ENCODE results near the gene SLC24A1.

The SLC24A1 gene

DNA sequence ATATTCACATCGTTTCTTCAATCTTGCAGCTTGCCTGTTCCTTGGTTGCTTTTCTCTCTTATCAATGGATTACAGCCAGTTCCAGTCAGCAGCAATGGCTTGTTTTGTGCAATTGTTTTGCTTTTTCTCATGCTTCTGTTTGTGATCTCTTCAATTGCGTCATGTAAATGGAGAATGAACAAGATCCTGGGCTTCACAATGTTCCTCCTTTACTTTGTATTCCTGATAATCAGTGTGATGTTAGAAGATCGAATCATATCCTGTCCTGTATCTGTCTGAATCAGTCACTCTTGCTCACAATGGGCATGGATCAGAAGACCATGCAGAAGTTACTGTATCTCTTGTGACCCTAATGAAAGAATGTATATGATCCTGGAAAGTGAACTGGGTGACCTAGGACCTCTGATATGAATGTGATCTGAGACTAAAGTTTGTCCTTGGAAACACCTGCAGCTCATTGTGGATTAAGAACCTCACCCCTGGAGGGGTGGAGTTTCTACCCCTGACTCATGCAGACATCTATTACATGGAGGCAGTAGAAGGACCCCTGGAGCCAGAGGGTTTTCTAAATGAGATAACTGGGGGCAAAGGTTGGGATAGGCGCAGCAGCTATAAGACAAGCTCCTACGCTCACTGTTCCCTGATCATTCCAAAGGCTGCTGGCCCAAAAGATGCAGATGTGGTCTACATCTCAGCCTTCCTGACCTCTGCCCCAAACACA lies 32.2 kb downstream of the SLC24A1 start:
- no peak for DNase-seq

DNA sequence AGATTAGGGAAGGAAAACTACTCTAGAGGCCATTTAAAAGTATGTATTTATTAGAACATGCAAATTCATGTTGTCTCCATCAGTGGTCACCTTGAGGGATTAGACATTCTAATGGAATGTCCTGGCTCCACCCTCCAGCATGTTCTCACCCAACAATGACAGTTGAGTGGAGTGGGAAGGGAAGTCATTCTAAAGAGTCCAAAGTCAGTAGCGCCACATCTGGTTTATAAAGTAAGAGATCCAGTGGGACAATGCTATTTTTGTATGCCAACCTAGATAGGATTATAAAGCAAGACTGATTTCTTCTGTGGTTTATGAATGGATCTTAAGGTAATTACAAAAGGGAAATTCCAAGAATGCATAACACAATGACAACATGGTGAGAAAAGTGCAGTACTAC lies 33.3 kb downstream of the SLC24A1 start:
- DNase-seq: no peak

DNA sequence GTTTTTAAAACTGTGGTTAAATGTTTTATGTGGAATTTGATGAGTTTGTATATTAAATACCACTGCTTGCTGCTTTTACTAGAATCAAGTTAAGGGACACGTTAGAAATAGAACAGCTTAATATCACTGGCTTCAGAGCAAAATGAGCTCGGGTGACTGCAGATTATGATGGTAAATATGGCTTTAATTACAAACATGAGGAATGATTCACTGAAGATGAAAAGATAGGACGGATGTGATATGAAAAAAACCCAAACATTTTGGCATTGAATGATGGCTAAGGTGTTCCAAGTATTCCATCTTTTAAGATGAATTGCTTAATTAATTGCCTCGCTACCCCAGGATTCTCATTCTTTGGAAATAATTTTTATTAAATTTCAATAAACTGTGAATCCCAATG lies 33.7 kb downstream of the SLC24A1 start:
- no peak for DNase-seq

DNA sequence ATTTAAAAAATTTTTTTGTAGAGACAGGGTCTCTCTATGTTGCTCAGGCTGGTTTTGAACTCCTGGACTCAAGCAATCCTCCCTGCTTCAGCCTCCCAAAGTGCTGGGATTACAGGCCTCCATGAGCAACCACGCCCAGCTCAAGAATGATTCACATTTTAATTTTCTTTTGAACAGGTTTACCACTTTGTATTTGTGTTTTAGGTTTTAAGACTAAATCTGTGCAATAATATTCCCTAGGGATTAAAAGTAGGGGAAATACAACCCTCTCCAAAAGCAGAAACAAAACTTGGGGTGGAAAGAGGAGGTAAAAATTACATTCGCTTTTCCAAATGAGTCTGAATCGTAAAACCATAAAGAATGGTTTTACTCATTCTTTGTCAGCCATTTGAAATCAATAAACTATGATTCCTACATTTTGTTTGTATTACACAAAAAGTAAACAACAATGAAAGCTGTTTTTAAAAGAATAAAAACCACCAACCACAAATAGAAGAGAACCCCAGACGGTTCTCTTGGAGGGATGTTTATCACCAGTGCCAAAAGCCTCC lies 37.8 kb downstream of the SLC24A1 start:
- no peak for DNase-seq

DNA sequence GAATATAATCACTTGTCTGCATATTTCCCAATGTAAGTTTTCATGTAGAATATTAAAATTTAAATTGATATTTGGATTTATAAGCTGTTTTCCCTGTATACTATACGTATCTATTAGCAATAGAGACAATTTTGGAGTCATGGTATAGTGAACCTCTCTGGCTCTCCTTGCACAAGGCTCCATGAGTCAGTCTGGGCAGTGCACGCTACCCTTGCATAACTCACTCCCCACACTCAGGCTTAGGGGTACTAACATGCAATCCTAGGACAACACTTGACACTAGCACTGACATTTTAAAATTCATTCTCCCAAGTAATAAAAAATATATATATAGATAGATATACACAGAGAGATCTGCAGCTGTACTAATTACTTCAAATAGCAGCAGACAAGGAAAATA lies 39.2 kb downstream of the SLC24A1 start:
- no peak for DNase-seq

DNA sequence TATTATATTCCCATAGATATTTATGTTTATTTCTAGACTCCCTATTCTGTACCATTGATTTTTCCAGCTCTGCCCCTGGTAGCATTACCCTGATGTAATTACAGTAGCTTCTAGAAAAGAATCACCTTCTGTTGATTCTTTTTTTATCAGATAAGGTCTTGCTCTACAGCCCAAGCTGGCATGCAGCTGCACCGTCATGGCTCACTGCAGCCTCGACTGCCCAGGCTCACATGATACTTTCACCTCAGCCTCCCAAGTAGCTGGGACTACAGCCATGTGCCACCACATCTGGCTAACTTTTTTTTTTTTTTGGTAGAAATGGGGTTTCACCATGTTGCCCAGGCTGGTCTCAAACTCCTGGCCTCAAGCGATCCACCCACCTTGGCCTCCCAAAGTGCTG lies 41.8 kb downstream of the SLC24A1 start:
- no peak for DNase-seq

DNA sequence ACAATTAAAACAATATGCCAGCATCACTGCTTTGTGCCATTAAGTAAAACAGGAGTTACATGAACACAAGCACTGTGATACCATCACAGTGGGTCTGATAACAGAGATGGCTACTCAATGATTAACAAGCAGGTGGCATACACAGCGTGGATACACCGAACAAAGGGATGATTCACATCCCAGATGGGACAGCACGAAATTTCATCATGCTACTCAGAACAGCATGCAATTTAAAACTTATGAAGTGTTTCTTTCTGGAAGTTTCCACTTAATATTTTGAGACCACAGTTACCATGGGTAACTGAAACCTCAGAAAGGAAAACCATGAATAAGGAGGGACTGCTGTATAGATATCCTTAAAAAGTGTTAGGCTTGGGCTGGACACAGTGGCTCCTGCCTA lies 44.5 kb downstream of the SLC24A1 start:
- DNase-seq: no peak

DNA sequence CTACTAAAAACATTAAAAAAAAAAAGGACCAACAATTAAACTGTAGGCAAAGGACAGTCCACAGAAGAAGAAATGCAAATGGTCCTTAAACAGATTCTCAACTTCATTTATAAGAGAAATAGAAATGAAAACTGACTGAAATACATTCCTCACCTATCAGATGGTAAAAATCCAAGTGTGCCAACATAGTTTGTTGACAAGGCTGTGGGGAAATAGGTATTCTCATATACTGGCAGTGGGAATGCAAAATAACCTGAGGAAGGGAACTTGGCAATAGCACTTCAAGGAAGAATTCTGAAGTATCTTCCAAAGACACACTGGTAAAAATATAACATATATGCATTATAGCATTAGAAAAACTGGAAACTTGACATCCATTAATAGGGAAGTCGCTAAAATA lies 53.8 kb downstream of the SLC24A1 start:
- no peak for DNase-seq

DNA sequence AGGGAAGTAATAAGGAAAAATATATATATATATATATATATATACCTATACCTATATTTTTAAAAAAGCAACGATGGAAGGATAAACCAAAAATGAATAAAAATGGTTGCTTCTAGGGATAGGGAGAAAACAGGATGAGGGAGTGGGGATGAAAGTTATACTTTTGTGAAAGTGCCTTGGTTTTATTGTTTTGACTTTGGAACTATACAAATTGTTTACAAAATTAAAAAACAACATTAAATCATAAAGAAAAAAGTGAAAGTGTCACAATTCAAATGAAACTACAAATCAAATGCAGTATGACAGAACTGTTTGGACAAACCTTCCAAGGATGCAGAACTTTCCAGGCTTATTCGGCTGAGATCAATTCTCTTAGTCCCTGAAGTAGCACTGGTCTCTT lies 54.4 kb downstream of the SLC24A1 start:
- DNase-seq: no peak

DNA sequence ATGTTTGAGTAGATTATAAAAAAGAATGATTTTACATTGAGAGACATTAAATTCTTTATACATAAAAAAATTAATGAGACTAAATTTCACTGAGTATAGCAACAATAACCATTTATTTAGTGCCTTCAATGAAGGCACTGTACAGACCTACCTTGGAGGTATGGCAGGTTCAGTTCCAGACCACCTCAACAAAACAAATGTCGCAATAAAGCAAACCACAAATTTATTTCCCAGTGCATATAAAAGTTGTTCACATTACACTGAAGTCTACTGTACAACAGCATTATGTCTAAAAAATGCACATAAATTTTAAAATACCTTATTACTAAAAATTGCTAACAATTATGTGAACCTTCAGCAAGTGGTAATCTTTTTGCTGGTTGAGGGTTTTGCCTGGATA lies 58.8 kb downstream of the SLC24A1 start:
- no peak for DNase-seq

DNA sequence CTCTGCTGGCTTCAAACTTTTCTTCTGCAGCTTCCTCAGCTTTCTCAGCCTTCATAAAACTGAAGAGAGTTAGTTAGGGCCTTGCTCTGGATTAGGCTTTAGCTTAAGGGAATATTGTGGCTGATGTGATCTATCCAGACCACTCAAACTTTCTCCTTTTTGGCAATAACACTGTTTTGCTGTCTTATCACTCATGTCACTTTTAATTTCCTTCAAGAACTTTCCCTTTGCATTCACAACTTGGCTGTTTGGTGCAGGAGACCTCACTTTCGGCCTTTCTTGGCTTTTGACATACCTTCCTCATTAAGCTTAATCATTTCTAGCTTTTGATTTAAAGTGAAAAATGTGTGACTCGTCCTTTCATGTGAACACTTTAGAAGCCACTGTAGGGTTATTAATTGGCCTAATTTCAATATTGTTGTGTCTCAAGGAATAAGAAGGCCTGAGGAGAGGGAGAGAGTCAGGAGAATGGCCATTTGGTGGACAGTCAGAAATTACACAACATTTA lies 60.7 kb downstream of the SLC24A1 start:
- DNase-seq: no peak

DNA sequence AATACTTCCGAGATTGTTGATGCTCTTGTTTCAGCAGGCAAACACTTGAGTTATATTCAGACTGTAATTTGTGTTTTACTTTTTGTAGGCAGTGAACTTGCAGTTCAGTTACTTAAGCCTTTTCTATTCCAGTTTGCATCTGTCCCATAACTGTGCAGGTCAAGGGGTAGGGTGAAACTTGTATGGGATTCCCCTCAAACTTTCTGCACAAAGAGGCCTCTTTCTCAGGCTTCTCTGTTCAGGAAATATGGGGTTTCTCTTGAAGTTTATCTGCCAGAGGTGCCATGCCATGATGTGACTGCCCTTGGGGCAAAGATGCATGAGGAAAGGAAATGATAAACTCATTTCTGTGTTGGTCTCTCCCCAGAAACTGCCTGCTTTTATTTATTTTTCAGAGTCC lies 66.7 kb downstream of the SLC24A1 start:
- DNase-seq: no peak

DNA sequence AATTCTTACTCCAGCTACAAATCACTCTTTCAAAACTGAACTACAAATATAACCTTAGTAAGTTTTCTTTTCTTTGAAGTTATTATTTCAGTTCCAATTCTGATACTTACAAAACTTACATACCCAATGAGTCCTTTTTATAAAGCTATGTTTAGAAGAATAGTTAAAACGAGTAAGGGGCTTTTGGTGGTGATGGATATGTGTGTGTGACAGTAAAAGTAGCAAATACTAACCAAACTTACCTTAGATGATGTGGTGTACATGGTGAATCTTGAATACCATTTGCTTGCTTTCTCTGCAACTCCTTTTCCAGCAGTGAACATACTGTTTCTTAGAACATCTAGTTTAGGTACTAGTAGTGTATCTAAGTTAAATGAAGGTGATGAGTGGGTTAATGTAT lies 68.4 kb downstream of the SLC24A1 start:
- no peak for DNase-seq

DNA sequence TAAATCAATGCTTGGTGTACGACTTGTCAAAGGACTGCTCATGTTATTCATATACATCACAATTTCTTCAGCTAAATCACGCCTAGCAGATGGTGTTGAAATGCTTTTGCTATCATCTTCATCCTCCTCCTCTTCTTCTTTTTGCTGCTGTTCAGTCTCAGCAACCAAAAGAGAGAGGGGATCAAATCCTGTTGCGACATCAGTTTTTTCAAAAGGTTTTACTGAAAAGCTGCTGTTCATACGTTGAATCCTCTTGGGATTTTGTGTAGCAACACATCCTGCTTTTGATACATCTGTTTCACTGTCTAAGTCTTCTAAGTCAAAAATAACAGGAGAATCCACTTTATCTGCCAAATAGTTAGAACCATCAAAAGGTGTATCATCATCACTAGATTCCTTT lies 69.0 kb downstream of the SLC24A1 start:
- DNase-seq: no peak

DNA sequence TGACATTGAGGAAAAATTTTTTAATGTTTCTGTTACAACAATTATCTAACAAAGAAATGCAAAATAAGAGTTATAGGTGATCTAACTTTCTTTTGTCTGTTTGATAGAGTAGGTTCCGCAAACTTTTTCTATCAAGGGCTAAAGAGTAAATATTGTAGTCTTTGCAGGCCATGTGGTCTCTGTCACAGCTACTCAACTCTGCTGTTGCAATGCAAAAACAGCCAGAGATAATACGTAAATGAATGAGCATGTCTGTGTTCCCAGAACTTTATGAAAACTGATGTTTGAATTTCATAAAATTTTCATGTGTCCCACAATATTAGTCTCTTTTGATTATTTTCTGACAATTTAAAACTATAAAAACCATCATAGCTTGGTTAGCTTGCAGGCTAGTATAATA lies 73.3 kb downstream of the SLC24A1 start:
- no peak for DNase-seq

All from CD4-positive, alpha-beta T cell treated with Interferon alpha-2 for 1 hour (primary cell).